ENCODE results near the gene SART3. TPM values are rescaled to one million over a fixed set of nuclear protein-coding genes. Genes with fewer than 3 reads are reported as not detected.

SART3 gene
- total and polyA plus RNA-seq, 2 of the 8 experiments (the other 6 are each of a cell fraction or from before 2014, with no cell fraction given), result 16.0 to 103 TPM

- no peak overlapping the region for H3K9ac ChIP-seq (replicated peaks in 1 of 4; ENCODE audit: extremely low read depth in 1 of 4, low read depth in 3 of 4, low read length in 3 of 4)
- no peak overlapping the region for H3K4me3 ChIP-seq (ENCODE audit: extremely low read depth in 1 of 4, insufficient read depth in 2 of 4, low read depth in 3 of 4, low read length in 4 of 4)
- no peak overlapping the region for H2AK5ac ChIP-seq (ENCODE audit: low read depth, low read length)
- no peak overlapping the region for H4K8ac ChIP-seq (ENCODE audit: extremely low read depth, insufficient read depth, low read length)
- H3K9me3 ChIP-seq (ENCODE audit: insufficient read depth in 2 of 2, low read depth in 1 of 2, low read length in 1 of 2), result no peaks in the 10 kb centered on the region
- H3K79me1 ChIP-seq (ENCODE audit: low read depth, low read length), result no peaks in the 10 kb centered on the region
- H3K4me2 ChIP-seq (ENCODE audit: insufficient read depth in 1 of 2, low read depth in 2 of 2, low read length in 2 of 2), result no peak overlapping the region
- H3K36me3 ChIP-seq (ENCODE audit: control insufficient read depth in 2 of 4, insufficient read depth in 4 of 4, low read length in 3 of 4), result no peaks in the 10 kb centered on the region
- no peaks in the 10 kb centered on the region for H3K79me2 ChIP-seq (ENCODE audit: control insufficient read depth in 1 of 2, insufficient read depth in 2 of 2, low read length in 2 of 2)
- no peak overlapping the region for H3K18ac ChIP-seq (ENCODE audit: extremely low read depth, low read length)
- H3K4me1 ChIP-seq (replicated peaks in 1 of 4; ENCODE audit: control insufficient read depth in 3 of 4, insufficient read depth in 4 of 4, low read length in 3 of 4), result peaks cover 0 to 4% (median 0%) of the 10 kb centered on the region in 4 experiments; a peak in 2 of 7 replicates
- no peak overlapping the region for H2BK20ac ChIP-seq (ENCODE audit: low read length)
- POLR2A ChIA-PET (ENCODE audit: partially characterized antibody), result interaction anchor here (1.0 to 1.3 kb wide), 2 partner anchors 9 to 15 kb away, joined by 3 read pairs; no protein-coding TSS in a partner anchor
- no peak overlapping the region for H3K56ac ChIP-seq (replicated peaks; ENCODE audit: insufficient read length, low read depth, low read length)
- FAIRE-seq (no peak), DNase-seq (ENCODE audit: low read depth in 1 of 2, low spot score in 2 of 2) (no peak)
- H4K91ac ChIP-seq (replicated peaks; ENCODE audit: insufficient read length, low read length), result no peak overlapping the region
- no peaks in the 10 kb centered on the region for H3K27me3 ChIP-seq (replicated peaks in 1 of 4; ENCODE audit: control insufficient read depth in 3 of 4, extremely low read depth in 1 of 4, insufficient read depth in 3 of 4, low read length in 3 of 4)
- peak overlapping the region; percentile 40; the same call in 1 of the 2 replicates for H2BK15ac ChIP-seq (ENCODE audit: low read length)
- no peaks in the 10 kb centered on the region for H4K20me1 ChIP-seq (replicated peaks in 1 of 2; ENCODE audit: control insufficient read depth in 1 of 2, insufficient read depth in 2 of 2, low read length in 2 of 2)
- no peak overlapping the region for H3K4ac ChIP-seq (replicated peaks; ENCODE audit: insufficient read length, low read depth, low read length)
- no peak overlapping the region for H2BK120ac ChIP-seq (replicated peaks; ENCODE audit: low read depth, low read length)
- H2BK5ac ChIP-seq (ENCODE audit: low read depth, low read length), result no peak overlapping the region
- WGBS, 2 experiments (ENCODE audit: extremely low coverage in 1 of 2, insufficient coverage in 1 of 2, insufficient read length in 1 of 2, insufficient replicate concordance in 2 of 2, low coverage in 1 of 2, low lambda C conversion rate in 2 of 2, missing lambda C conversion rate in 1 of 2), result 90% methylated on average over 10 of the region's 15 CpGs; no CpG with 5 or more reads in 1 of the 2 experiments
- no peak overlapping the region for H3K27ac ChIP-seq (ENCODE audit: low read depth, low read length)
- H2BK12ac ChIP-seq (ENCODE audit: low read depth, low read length), result peak overlapping the region; percentile 68; the same call in 1 of the 2 replicates
- TF ChIP-seq ATF3 (IDR thresholded peaks at IDR 0.05; ENCODE audit: insufficient read depth, low read depth, low read length) (no peak), SP2 (IDR thresholded peaks at IDR 0.05; ENCODE audit: low read length) (no peak), BCL11A (IDR thresholded peaks at IDR 0.05; ENCODE audit: low read depth in 2 of 2, low read length in 2 of 2) (no peak), TCF12 (IDR thresholded peaks at IDR 0.05; ENCODE audit: low read depth, low read length) (no peak), SIX5 (IDR thresholded peaks at IDR 0.05; ENCODE audit: low read depth, low read length) (no peak), SUZ12 (IDR thresholded peaks at IDR 0.05; ENCODE audit: low read length) (no peak), NRF1 (IDR thresholded peaks at IDR 0.05; ENCODE audit: low read depth, low read length) (no peak)
- peaks cover 9% of the 10 kb centered on the region; the same call in 1 of the 2 replicates for H3K23me2 ChIP-seq (ENCODE audit: low read depth, low read length)
- no peak overlapping the region for H3K14ac ChIP-seq (ENCODE audit: insufficient read length)
- H4K5ac ChIP-seq (ENCODE audit: insufficient read length, low read depth, low read length), result no peak overlapping the region
- CTCF ChIA-PET (ENCODE audit: partially characterized antibody), result interaction anchor here (1.7 to 22.5 kb wide), 3 partner anchors 10 to 37 kb away, joined by 10 to 523 read pairs (median 63); partner anchors contain the start of genes ISCU and SART3
- H2AFZ ChIP-seq (ENCODE audit: low read length), result no peak overlapping the region
- H3K23ac ChIP-seq (ENCODE audit: insufficient read length), result no peak overlapping the region
Measured at GRCh38 chr12:108602976-108603704, 42.2 kb upstream of the SART3 start.

Data from H1 (cell line).